ENCODE measurements around the gene ATPAF2. TPM values are rescaled to one million over a fixed set of nuclear protein-coding genes. Genes with fewer than 3 reads are reported as not detected.

ATPAF2 gene
- total and polyA plus RNA-seq, 10 donors, result 25.2 to 57.1 (median 37.1) TPM

GRCh38 chr17:18004345-18004744 is 34.6 kb downstream of the ATPAF2 start:
- DNase-seq, result no peak
- Histone ChIP-seq H3K4me1 (no peaks in the 10 kb centered on the region), H3K9me3 (no peaks in the 10 kb centered on the region), H3K27ac (no peak overlapping the region), H3K4me3 (no peak overlapping the region), H3K27me3 (replicated peaks in 1 of 7) (no peaks in the 10 kb centered on the region), H3K36me3 (peaks cover 0 to 49% (median 18%) of the 10 kb centered on the region in 6 donors)
- 84 to 94% (median 90%) methylated on average over 9 of the region's 9 CpGs for WGBS, 5 donors
- TF ChIP-seq, protein P1, sequence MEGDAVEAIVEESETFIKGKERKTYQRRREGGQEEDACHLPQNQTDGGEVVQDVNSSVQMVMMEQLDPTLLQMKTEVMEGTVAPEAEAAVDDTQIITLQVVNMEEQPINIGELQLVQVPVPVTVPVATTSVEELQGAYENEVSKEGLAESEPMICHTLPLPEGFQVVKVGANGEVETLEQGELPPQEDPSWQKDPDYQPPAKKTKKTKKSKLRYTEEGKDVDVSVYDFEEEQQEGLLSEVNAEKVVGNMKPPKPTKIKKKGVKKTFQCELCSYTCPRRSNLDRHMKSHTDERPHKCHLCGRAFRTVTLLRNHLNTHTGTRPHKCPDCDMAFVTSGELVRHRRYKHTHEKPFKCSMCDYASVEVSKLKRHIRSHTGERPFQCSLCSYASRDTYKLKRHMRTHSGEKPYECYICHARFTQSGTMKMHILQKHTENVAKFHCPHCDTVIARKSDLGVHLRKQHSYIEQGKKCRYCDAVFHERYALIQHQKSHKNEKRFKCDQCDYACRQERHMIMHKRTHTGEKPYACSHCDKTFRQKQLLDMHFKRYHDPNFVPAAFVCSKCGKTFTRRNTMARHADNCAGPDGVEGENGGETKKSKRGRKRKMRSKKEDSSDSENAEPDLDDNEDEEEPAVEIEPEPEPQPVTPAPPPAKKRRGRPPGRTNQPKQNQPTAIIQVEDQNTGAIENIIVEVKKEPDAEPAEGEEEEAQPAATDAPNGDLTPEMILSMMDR (IDR thresholded peaks at IDR 0.05 in 8 of 11, conservative IDR thresholded peaks at IDR 0.05 in 3 of 11), result no peak
- no peak for TF ChIP-seq POLR2AphosphoS5 (IDR thresholded peaks at IDR 0.05)
- intact Hi-C loops (cut with DNase I; ENCODE audit: low total_unique reads), result no loop called here

- 91 to 98% (median 96%) methylated on average over 2 of the region's 2 CpGs for WGBS, 5 donors
- Histone ChIP-seq H3K36me3 (peaks cover 0 to 27% (median 9%) of the 10 kb centered on the region in 6 donors), H3K27ac (no peak overlapping the region), H3K4me3 (no peak overlapping the region), H3K9me3 (no peaks in the 10 kb centered on the region), H3K4me1 (no peaks in the 10 kb centered on the region), H3K27me3 (replicated peaks in 1 of 7) (no peaks in the 10 kb centered on the region)
- no peak for TF ChIP-seq POLR2A (IDR thresholded peaks at IDR 0.05)
- no peak for TF ChIP-seq POLR2AphosphoS5 (IDR thresholded peaks at IDR 0.05)
- TF ChIP-seq, protein P1 (IDR thresholded peaks at IDR 0.05 in 8 of 11, conservative IDR thresholded peaks at IDR 0.05 in 3 of 11), result no peak
- DNase-seq, result no peak
- intact Hi-C loops (cut with DNase I; ENCODE audit: low total_unique reads), result no loop called here
Observed at GRCh38 chr17:18002171-18002570, 36.8 kb downstream of the ATPAF2 start.

- intact Hi-C loops (cut with DNase I; ENCODE audit: low total_unique reads), result no loop called here
- 84 to 92% (median 87%) methylated on average over 8 of the region's 8 CpGs for WGBS, 5 donors
- H3K4me1 ChIP-seq, result no peaks in the 10 kb centered on the region
- no peaks in the 10 kb centered on the region for H3K9me3 ChIP-seq
- TF ChIP-seq, protein P1 (IDR thresholded peaks at IDR 0.05 in 8 of 11, conservative IDR thresholded peaks at IDR 0.05 in 3 of 11), result no peak
- H3K36me3 ChIP-seq, result peaks cover 0 to 8% (median 0%) of the 10 kb centered on the region in 6 donors
- no peak for DNase-seq
- no peak overlapping the region for H3K27ac ChIP-seq
- H3K27me3 ChIP-seq (replicated peaks in 1 of 7), result no peaks in the 10 kb centered on the region
- H3K4me3 ChIP-seq, result no peak overlapping the region
Observed at GRCh38 chr17:18000030-18000408, 38.9 kb downstream of the ATPAF2 start.

DNA sequence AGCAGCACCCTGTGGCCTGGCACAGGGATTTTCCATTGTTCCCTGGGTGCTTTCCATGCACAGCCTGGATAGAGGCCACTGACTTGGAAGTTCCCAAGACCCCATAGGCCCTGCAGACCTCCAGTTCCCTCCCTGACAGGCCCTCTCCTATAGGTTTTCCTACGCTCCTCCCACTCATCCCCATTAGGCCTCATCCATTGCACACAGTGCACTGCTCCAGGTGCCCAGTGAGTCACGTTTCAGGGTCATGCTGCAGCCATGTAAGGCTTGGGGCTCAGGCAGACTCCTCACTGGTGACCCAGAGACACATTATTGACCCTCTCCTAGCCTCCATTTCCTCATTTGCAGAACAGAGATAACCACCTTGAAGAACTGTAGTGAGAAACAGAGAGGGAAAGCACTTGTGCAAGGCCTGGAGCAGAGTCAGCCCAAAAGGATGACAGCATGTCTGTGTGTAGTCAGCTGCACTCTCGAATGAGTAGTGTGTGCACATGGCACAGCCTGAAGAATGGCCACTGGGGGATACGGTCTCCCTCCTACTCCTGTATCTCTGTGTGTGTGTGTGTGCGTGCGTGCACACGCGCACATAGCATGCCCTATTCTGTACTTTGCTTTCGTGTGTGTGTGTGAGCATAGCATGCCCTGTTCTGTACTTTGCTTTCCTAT is 39.5 kb downstream of the ATPAF2 start:
- Histone ChIP-seq H3K9me3 (no peaks in the 10 kb centered on the region), H3K36me3 (peaks cover 0 to 3% (median 0%) of the 10 kb centered on the region in 6 donors), H3K4me3 (no peak overlapping the region), H3K27ac (no peak overlapping the region), H3K27me3 (replicated peaks in 1 of 7) (no peaks in the 10 kb centered on the region), H3K4me1 (no peaks in the 10 kb centered on the region)
- no peak for DNase-seq
- WGBS, 5 donors, result 85 to 92% (median 90%) methylated on average over 9 of the region's 9 CpGs
- intact Hi-C loops (cut with DNase I; ENCODE audit: low total_unique reads), result no loop called here
- TF ChIP-seq, protein P1 (IDR thresholded peaks at IDR 0.05 in 8 of 11, conservative IDR thresholded peaks at IDR 0.05 in 3 of 11), result no peak
- TF ChIP-seq POLR2A (IDR thresholded peaks at IDR 0.05), result no peak
- no peak for TF ChIP-seq POLR2AphosphoS5 (IDR thresholded peaks at IDR 0.05)

Data from spleen (tissue), 11 donors.